Stimulated activated CD4-positive, alpha-beta T cell treated with anti-CD3 and anti-CD28 coated beads, TNF-alpha, amount 100 ng/mL, for 48 hours (primary cell): Measurements from ENCODE around the gene BRPF1.

Experiments used
- DNase-seq, 3 donors: peaks; one replicate each; pipeline ENCODE4 v3.0.0-alpha.2; 2020; ENCODE audit warnings: low read depth in 3 of 3

The BRPF1 gene

GRCh38 chr3:9703736-9704346 lies 27.7 kb upstream of the BRPF1 start, which contains the start of gene CPNE9:
Gene CPNE9 (plus strand): TSS chr3:9703833. CDS start chr3:9703997, 164 bp downstream.
- no peak for DNase-seq

- DNase-seq: no peak
These were observed 26.9 kb upstream of the BRPF1 start for GRCh38 chr3:9704347-9705322.

GRCh38 chr3:9710174-9710739 lies 21.3 kb upstream of the BRPF1 start:
- DNase-seq: no peak

GRCh38 chr3:9712415-9712814 lies 19.1 kb upstream of the BRPF1 start:
- no peak for DNase-seq

GRCh38 chr3:9713142-9713541 lies 18.4 kb upstream of the BRPF1 start:
- DNase-seq: no peak

GRCh38 chr3:9715136-9715535 lies 16.4 kb upstream of the BRPF1 start:
- DNase-seq: no peak

GRCh38 chr3:9715764-9716437 lies 15.6 kb upstream of the BRPF1 start:
- peak in 2 of 3 donors; percentile 20 to 32 for DNase-seq

GRCh38 chr3:9716801-9717555 lies 14.6 kb upstream of the BRPF1 start:
- no peak for DNase-seq

GRCh38 chr3:9717563-9717962 lies 14.0 kb upstream of the BRPF1 start:
- DNase-seq: no peak

- no peak for DNase-seq
These were observed 13.4 kb upstream of the BRPF1 start for GRCh38 chr3:9718118-9718517.

GRCh38 chr3:9721015-9721699 lies 10.4 kb upstream of the BRPF1 start:
- DNase-seq: no peak

- no peak for DNase-seq
These were observed 9.9 kb upstream of the BRPF1 start for GRCh38 chr3:9721700-9722060.

GRCh38 chr3:9725775-9726515 lies 5.6 kb upstream of the BRPF1 start:
- DNase-seq: no peak

- peak in 2 of 3 donors; percentile 54 to 65 for DNase-seq
These were observed 4.4 kb upstream of the BRPF1 start for GRCh38 chr3:9727041-9727595.

- no peak for DNase-seq
These were observed 3.8 kb upstream of the BRPF1 start for GRCh38 chr3:9727743-9728142.

- no peak for DNase-seq
These were observed 2.1 kb upstream of the BRPF1 start for GRCh38 chr3:9729419-9729818.

- DNase-seq: no peak
These were observed 804 bp upstream of the BRPF1 start for GRCh38 chr3:9730657-9731205.

GRCh38 chr3:9732080-9732739 lies 675 bp downstream of the BRPF1 start:
- DNase-seq: peak in 1 of 3 donors; percentile 10

GRCh38 chr3:9732740-9733115 lies 1.2 kb downstream of the BRPF1 start:
- DNase-seq: no peak
